Neural cell (in vitro differentiated cells): Measurements from ENCODE around the gene HCLS1. TPM values are rescaled to one million over a fixed set of nuclear protein-coding genes. Genes with fewer than 3 reads are reported as not detected.

Source experiments
- H2AFZ ChIP-seq: fragments of 200-600, 300-800 bp; sonication (generic), shearing (Covaris generic); 2 replicates; pipeline ENCODE4 v1.6.0; 2014; ENCODE audit warnings: low read depth, mild to moderate bottlenecking, antibody characterized with exemption, low read length, moderate library complexity
- H3F3A ChIP-seq: fragments of 200-600 bp; shearing (Covaris generic); 2 replicates; pipeline ENCODE4 v1.6.1; 2016; ENCODE audit warnings: mild to moderate bottlenecking, moderate library complexity, mixed read lengths, antibody characterized with exemption, low read length; ENCODE audit not compliant: insufficient read depth, poor library complexity, severe bottlenecking
- H3K27ac ChIP-seq: fragments of 200-600, 300-800 bp; sonication (generic), shearing (Covaris generic); 2 replicates; pipeline ENCODE4 v1.5.1; 2014; ENCODE audit warnings: mild to moderate bottlenecking, low read length, moderate library complexity
- H3K27me3 ChIP-seq: fragments of 300-800, 200-600 bp; sonication (generic), shearing (Covaris generic); 2 replicates; pipeline ENCODE4 v1.6.0; 2014; ENCODE audit warnings: mild to moderate bottlenecking, low read depth, low read length, moderate library complexity; ENCODE audit not compliant: insufficient read depth
- H3K36me3 ChIP-seq: fragments of 300-800, 200-600 bp; sonication (generic), shearing (Covaris generic); 2 replicates; pipeline ENCODE4 v1.5.1; 2014; ENCODE audit warnings: mild to moderate bottlenecking, antibody characterized with exemption, low read length, moderate library complexity; ENCODE audit not compliant: insufficient read depth
- H3K4me2 ChIP-seq: fragments of 300-800, 200-600 bp; sonication (generic), shearing (Covaris generic); 2 replicates; pipeline ENCODE4 v1.6.0; 2014; ENCODE audit warnings: mild to moderate bottlenecking, low read length
- H3K4me3 ChIP-seq: fragments of 300-800, 200-600 bp; sonication (generic), shearing (Covaris generic); 2 replicates; pipeline ENCODE4 v1.5.1; 2014; ENCODE audit warnings: mild to moderate bottlenecking, low read length, moderate library complexity
- H3K79me2 ChIP-seq: fragments of 200-600 bp; shearing (Covaris generic); replicated peaks from 2 replicates; pipeline ENCODE4 v1.6.0; 2014; ENCODE audit warnings: mild to moderate bottlenecking, low read length, moderate library complexity; ENCODE audit not compliant: insufficient read depth
- H3K9ac ChIP-seq: fragments of 300-800, 200-600 bp; sonication (generic), shearing (Covaris generic); 2 replicates; pipeline ENCODE4 v1.6.1; 2016; ENCODE audit warnings: mild to moderate bottlenecking, low read length, mixed read lengths
- H3K9me2 ChIP-seq: fragments of 200-600 bp; shearing (Covaris generic); 2 replicates; pipeline ENCODE4 v1.6.1; 2016; ENCODE audit warnings: mild to moderate bottlenecking, low read length, mixed read lengths; ENCODE audit not compliant: insufficient read depth
- H3K9me3 ChIP-seq: fragments of 200-600, 300-800 bp; sonication (generic), shearing (Covaris generic); 2 replicates; pipeline ENCODE4 v1.6.1; 2016; ENCODE audit warnings: mild to moderate bottlenecking, mixed run types, low read length, moderate library complexity, mixed read lengths
- H4K20me1 ChIP-seq: fragments of 200-600 bp; shearing (Covaris generic); 2 replicates; pipeline ENCODE4 v1.6.1; 2016; ENCODE audit warnings: mild to moderate bottlenecking, mixed run types; ENCODE audit not compliant: insufficient read depth
- CTCF ChIP-seq: fragments of 450-650 bp; IDR thresholded peaks from 2 replicates; pipeline ENCODE4 v1.5.1; 2014; ENCODE audit warnings: antibody characterized with exemption, mild to moderate bottlenecking, moderate library complexity; ENCODE audit not compliant: poor library complexity, severe bottlenecking
- EP300 ChIP-seq: fragments of 450-650 bp; conservative IDR thresholded peaks from 2 replicates; pipeline ENCODE4 v1.6.1; 2014; ENCODE audit warnings: antibody characterized with exemption, mild to moderate bottlenecking, moderate library complexity; ENCODE audit not compliant: poor library complexity, severe bottlenecking
- EZH2 ChIP-seq: fragments of 200-600, 300-800 bp; shearing (Covaris generic), sonication (generic); IDR thresholded peaks from 2 replicates; pipeline ENCODE4 v1.6.1; 2014; ENCODE audit warnings: antibody characterized with exemption, low read length, borderline replicate concordance, mild to moderate bottlenecking; ENCODE audit not compliant: insufficient read depth, poor library complexity, severe bottlenecking
- MXI1 ChIP-seq: fragments of 450-650 bp; conservative IDR thresholded peaks from 2 replicates; pipeline ENCODE4 v1.6.1; 2014; ENCODE audit warnings: antibody characterized with exemption, mild to moderate bottlenecking; ENCODE audit not compliant: poor library complexity, severe bottlenecking
- POLR2AphosphoS5 ChIP-seq: IDR thresholded peaks from 2 replicates; pipeline ENCODE4 v1.6.1; 2012
- RAD21 ChIP-seq: fragments of 450-650 bp; conservative IDR thresholded peaks from 2 replicates; pipeline ENCODE4 v1.6.1; 2014; ENCODE audit warnings: antibody characterized with exemption, mild to moderate bottlenecking, moderate library complexity
- REST ChIP-seq: IDR thresholded peaks from 2 replicates; pipeline ENCODE4 v1.6.1; 2012; ENCODE audit warnings: borderline replicate concordance
- SMC3 ChIP-seq: fragments of 450-650 bp; conservative IDR thresholded peaks from 2 replicates; pipeline ENCODE4 v1.6.1; 2014; ENCODE audit warnings: antibody characterized with exemption, mild to moderate bottlenecking, moderate library complexity; ENCODE audit not compliant: poor library complexity
- TAF1 ChIP-seq: IDR thresholded peaks from 2 replicates; pipeline ENCODE4 v1.6.1; 2012; ENCODE audit warnings: low read depth
- polyA plus RNA-seq: library from polyadenylated mRNA; depleted of rRNA; stranded (reverse); fragments of >200 nt; gene quantifications from 2 replicates; pipeline ENCODE4 v1.2.3, GENCODE V29; 2014

The HCLS1 gene
- polyA plus RNA-seq, 1 donor from 2014 or later = 0.25 TPM

GRCh38 chr3:121698901-121699300 is 38.2 kb upstream of the HCLS1 start:
- no peak overlapping the region for H3K4me3 ChIP-seq
- H2AFZ ChIP-seq = no peak overlapping the region
- H3K36me3 ChIP-seq = peaks cover 12% of the 10 kb centered on the region
- no peaks in the 10 kb centered on the region for H3K27me3 ChIP-seq
- no peaks in the 10 kb centered on the region for H3K79me2 ChIP-seq
- no peak overlapping the region for H3K4me2 ChIP-seq
- no peak overlapping the region for H3K27ac ChIP-seq
- no peaks in the 10 kb centered on the region for H3K9me3 ChIP-seq
- no peaks in the 10 kb centered on the region for H3K9me2 ChIP-seq
- H3F3A ChIP-seq = no peaks in the 10 kb centered on the region
- no peak for TF ChIP-seq CTCF
- no peak for TF ChIP-seq MXI1
- no peak for TF ChIP-seq EZH2
- no peak for TF ChIP-seq EP300
- TF ChIP-seq REST = no peak
- no peak for TF ChIP-seq SMC3
- TF ChIP-seq POLR2AphosphoS5 = no peak
- no peak for TF ChIP-seq TAF1
- no peak for TF ChIP-seq RAD21
- H4K20me1 ChIP-seq = no peaks in the 10 kb centered on the region
- H3K9ac ChIP-seq = no peak overlapping the region

GRCh38 chr3:121698476-121698875 is 37.8 kb upstream of the HCLS1 start:
- no peak overlapping the region for H3K4me3 ChIP-seq
- H2AFZ ChIP-seq = no peak overlapping the region
- no peak overlapping the region for H3K27ac ChIP-seq
- H3K9me3 ChIP-seq = no peaks in the 10 kb centered on the region
- H3K27me3 ChIP-seq = no peaks in the 10 kb centered on the region
- no peak overlapping the region for H3K4me2 ChIP-seq
- no peak for TF ChIP-seq RAD21
- TF ChIP-seq MXI1 = no peak
- no peak for TF ChIP-seq REST
- no peak for TF ChIP-seq TAF1
- no peak for TF ChIP-seq EZH2
- no peak for TF ChIP-seq EP300
- TF ChIP-seq POLR2AphosphoS5 = no peak
- TF ChIP-seq CTCF = no peak
- no peak for TF ChIP-seq SMC3
- H3K79me2 ChIP-seq = no peaks in the 10 kb centered on the region
- no peaks in the 10 kb centered on the region for H3K9me2 ChIP-seq
- peaks cover 13% of the 10 kb centered on the region for H3K36me3 ChIP-seq
- no peak overlapping the region for H3K9ac ChIP-seq
- no peaks in the 10 kb centered on the region for H3F3A ChIP-seq
- H4K20me1 ChIP-seq = no peaks in the 10 kb centered on the region
